GM18951 (cell line): Measurements from ENCODE around the gene KIAA0930.
"Not testable (repeated sequence)": the region's sequence is repeated elsewhere in the genome, so short reads cannot be mapped to it uniquely, and the experiment has no call there.

Source experiments
- POLR2A ChIP-seq: IDR thresholded peaks from 4 replicates; pipeline ENCODE4 v1.6.1; 2011; ENCODE audit warnings: mild to moderate bottlenecking; ENCODE audit not compliant: insufficient read length, insufficient read depth; ENCODE audit errors: extremely low read depth
- in situ Hi-C: fragments of 300-500 bp; cut with MboI; formaldehyde crosslinking; loops from one replicate; pipeline ENCODE4 v1.12.0; 2022; ENCODE audit warnings: low sequenced_read_pairs, mixed read lengths, inconsistent platforms; ENCODE audit not compliant: unreplicated experiment

Gene KIAA0930

GRCh38 chr22:45240810-45241631 is at the start of gene KIAA0930:
TSS of gene KIAA0930 (minus strand) at chr22:45240894. CDS start at chr22:45240703, 191 bp downstream.
- TF ChIP-seq POLR2A: peak; percentile 57
- in situ Hi-C loops: no loop called here

- in situ Hi-C loops: no loop called here
- no peak for TF ChIP-seq POLR2A
Observed at GRCh38 chr22:45286854-45287551, 46.3 kb upstream of the KIAA0930 start.

GRCh38 chr22:45285263-45286058 is 44.8 kb upstream of the KIAA0930 start:
- TF ChIP-seq POLR2A: no peak
- in situ Hi-C loops: no loop called here

GRCh38 chr22:45284705-45285262 is 44.1 kb upstream of the KIAA0930 start, which contains the start of gene UPK3A:
TSS of gene UPK3A (plus strand) at chr22:45284949. CDS start at chr22:45285014, 65 bp downstream.
- TF ChIP-seq POLR2A: no peak
- in situ Hi-C loops: no loop called here

GRCh38 chr22:45281010-45281409 is 40.3 kb upstream of the KIAA0930 start:
- no peak for TF ChIP-seq POLR2A
- in situ Hi-C loops: no loop called here

GRCh38 chr22:45280587-45280980 is 39.9 kb upstream of the KIAA0930 start:
- no peak for TF ChIP-seq POLR2A
- in situ Hi-C loops: no loop called here

GRCh38 chr22:45278125-45278524 is 37.4 kb upstream of the KIAA0930 start:
- in situ Hi-C loops: no loop called here
- no peak for TF ChIP-seq POLR2A

- in situ Hi-C loops: not testable (repeated sequence)
Observed at GRCh38 chr22:45277720-45278119, 37.0 kb upstream of the KIAA0930 start.

GRCh38 chr22:45276507-45277105 is 35.9 kb upstream of the KIAA0930 start:
- TF ChIP-seq POLR2A: no peak
- in situ Hi-C loops: no loop called here

GRCh38 chr22:45273452-45274075 is 32.9 kb upstream of the KIAA0930 start:
- TF ChIP-seq POLR2A: no peak

GRCh38 chr22:45272498-45272897 is 31.8 kb upstream of the KIAA0930 start:
- in situ Hi-C loops: no loop called here
- TF ChIP-seq POLR2A: no peak

More at GRCh38 chr22:45273452-45274075, 32.9 kb upstream of the KIAA0930 start:
- in situ Hi-C loops: no loop called here

- TF ChIP-seq POLR2A: no peak
- in situ Hi-C loops: no loop called here
Observed at GRCh38 chr22:45271667-45272201, 31.0 kb upstream of the KIAA0930 start.
